ENCODE measurements around the gene ATP6V1F. TPM values are rescaled to one million over a fixed set of nuclear protein-coding genes. Genes with fewer than 3 reads are reported as not detected.

The ATP6V1F gene
- total RNA-seq, 2 donors from 2014 or later = 122 to 157 TPM

GRCh38 chr7:128838109-128838779 lies 24.4 kb upstream of the ATP6V1F start:
- H3K4me1 Mint-ChIP-seq = peaks cover 6% of the 10 kb centered on the region
- no peaks in the 10 kb centered on the region for H3K27me3 Mint-ChIP-seq (ENCODE audit: insufficient read depth)
- no peak for DNase-seq
- H3K9me3 Mint-ChIP-seq = no peaks in the 10 kb centered on the region
- TF ChIP-seq, protein P1, sequence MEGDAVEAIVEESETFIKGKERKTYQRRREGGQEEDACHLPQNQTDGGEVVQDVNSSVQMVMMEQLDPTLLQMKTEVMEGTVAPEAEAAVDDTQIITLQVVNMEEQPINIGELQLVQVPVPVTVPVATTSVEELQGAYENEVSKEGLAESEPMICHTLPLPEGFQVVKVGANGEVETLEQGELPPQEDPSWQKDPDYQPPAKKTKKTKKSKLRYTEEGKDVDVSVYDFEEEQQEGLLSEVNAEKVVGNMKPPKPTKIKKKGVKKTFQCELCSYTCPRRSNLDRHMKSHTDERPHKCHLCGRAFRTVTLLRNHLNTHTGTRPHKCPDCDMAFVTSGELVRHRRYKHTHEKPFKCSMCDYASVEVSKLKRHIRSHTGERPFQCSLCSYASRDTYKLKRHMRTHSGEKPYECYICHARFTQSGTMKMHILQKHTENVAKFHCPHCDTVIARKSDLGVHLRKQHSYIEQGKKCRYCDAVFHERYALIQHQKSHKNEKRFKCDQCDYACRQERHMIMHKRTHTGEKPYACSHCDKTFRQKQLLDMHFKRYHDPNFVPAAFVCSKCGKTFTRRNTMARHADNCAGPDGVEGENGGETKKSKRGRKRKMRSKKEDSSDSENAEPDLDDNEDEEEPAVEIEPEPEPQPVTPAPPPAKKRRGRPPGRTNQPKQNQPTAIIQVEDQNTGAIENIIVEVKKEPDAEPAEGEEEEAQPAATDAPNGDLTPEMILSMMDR (conservative IDR thresholded peaks at IDR 0.05) = no peak
- Histone ChIP-seq H3K4me1 (ENCODE audit: control insufficient read depth, insufficient read depth, low read length) (no peaks in the 10 kb centered on the region), H3K9me3 (ENCODE audit: control insufficient read depth, low read length) (no peaks in the 10 kb centered on the region), H3K27me3 (ENCODE audit: control insufficient read depth, insufficient read depth, low read length, poor library complexity, severe bottlenecking) (no peaks in the 10 kb centered on the region), H3K9ac (ENCODE audit: extremely low read depth, low read length, poor library complexity, severe bottlenecking) (no peak overlapping the region), H3K27ac (ENCODE audit: low read depth, low read length) (no peak overlapping the region), H3K36me3 (ENCODE audit: control insufficient read depth, insufficient read depth, low read length) (peaks cover 22% of the 10 kb centered on the region), H3K4me3 (ENCODE audit: low read length) (no peak overlapping the region)
- H3K27ac Mint-ChIP-seq = no peak overlapping the region
- H3K36me3 Mint-ChIP-seq (ENCODE audit: low read depth) = peaks cover 1% of the 10 kb centered on the region
- no peak overlapping the region for H3K4me3 Mint-ChIP-seq
- 94% methylated on average over 16 to 22 of the region's 22 CpGs for WGBS, 2 experiments (ENCODE audit: insufficient coverage in 1 of 2, insufficient read length in 1 of 2)

GRCh38 chr7:128838981-128839731 lies 23.5 kb upstream of the ATP6V1F start:
- Histone ChIP-seq H3K27ac (ENCODE audit: low read depth, low read length) (no peak overlapping the region), H3K4me1 (ENCODE audit: control insufficient read depth, insufficient read depth, low read length) (no peaks in the 10 kb centered on the region), H3K27me3 (ENCODE audit: control insufficient read depth, insufficient read depth, low read length, poor library complexity, severe bottlenecking) (no peaks in the 10 kb centered on the region), H3K36me3 (ENCODE audit: control insufficient read depth, insufficient read depth, low read length) (peaks cover 23% of the 10 kb centered on the region), H3K9me3 (ENCODE audit: control insufficient read depth, low read length) (no peaks in the 10 kb centered on the region), H3K4me3 (ENCODE audit: low read length) (no peak overlapping the region), H3K9ac (ENCODE audit: extremely low read depth, low read length, poor library complexity, severe bottlenecking) (no peak overlapping the region)
- Mint-ChIP-seq H3K27ac (no peak overlapping the region), H3K27me3 (ENCODE audit: insufficient read depth) (no peaks in the 10 kb centered on the region), H3K9me3 (no peaks in the 10 kb centered on the region), H3K4me3 (no peak overlapping the region), H3K4me1 (no peaks in the 10 kb centered on the region), H3K36me3 (ENCODE audit: low read depth) (peaks cover 1% of the 10 kb centered on the region)
- TF ChIP-seq, protein P1 (conservative IDR thresholded peaks at IDR 0.05) = no peak
- 94 to 98% methylated on average over 15 to 17 of the region's 17 CpGs for WGBS, 2 experiments (ENCODE audit: insufficient coverage in 1 of 2, insufficient read length in 1 of 2)
- DNase-seq = no peak

DNA sequence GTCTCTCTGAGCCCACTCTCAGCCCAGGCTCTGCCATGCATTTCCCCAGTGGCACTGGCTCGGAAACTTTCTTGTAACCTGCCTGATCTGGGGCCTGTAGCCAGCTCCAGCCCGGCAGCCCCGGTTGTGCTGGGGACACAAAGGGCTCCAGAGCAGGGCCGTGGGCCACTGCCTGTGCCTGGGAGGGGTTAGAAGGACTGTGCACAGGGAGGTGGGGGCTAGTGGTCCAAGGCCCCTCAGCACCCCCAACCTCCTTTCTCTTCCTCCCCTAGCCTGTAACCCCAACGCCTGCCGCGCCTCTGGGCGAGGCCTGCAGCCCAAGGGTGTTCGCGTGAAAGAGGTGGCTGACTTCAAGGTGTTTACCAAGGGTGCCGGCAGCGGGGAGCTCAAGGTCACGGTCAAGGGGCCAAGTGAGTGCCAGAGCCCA lies 22.9 kb upstream of the ATP6V1F start:
- Histone ChIP-seq H3K27me3 (ENCODE audit: control insufficient read depth, insufficient read depth, low read length, poor library complexity, severe bottlenecking) (no peaks in the 10 kb centered on the region), H3K4me3 (ENCODE audit: low read length) (no peak overlapping the region), H3K36me3 (ENCODE audit: control insufficient read depth, insufficient read depth, low read length) (peaks cover 23% of the 10 kb centered on the region), H3K9ac (ENCODE audit: extremely low read depth, low read length, poor library complexity, severe bottlenecking) (no peak overlapping the region), H3K4me1 (ENCODE audit: control insufficient read depth, insufficient read depth, low read length) (no peaks in the 10 kb centered on the region), H3K27ac (ENCODE audit: low read depth, low read length) (no peak overlapping the region), H3K9me3 (ENCODE audit: control insufficient read depth, low read length) (no peaks in the 10 kb centered on the region)
- Mint-ChIP-seq H3K9me3 (no peaks in the 10 kb centered on the region), H3K4me3 (no peak overlapping the region), H3K27ac (no peak overlapping the region), H3K27me3 (ENCODE audit: insufficient read depth) (no peaks in the 10 kb centered on the region), H3K36me3 (ENCODE audit: low read depth) (peaks cover 1% of the 10 kb centered on the region), H3K4me1 (no peaks in the 10 kb centered on the region)
- whole genome bisulfite sequencing, 2 experiments (ENCODE audit: insufficient coverage in 1 of 2, insufficient read length in 1 of 2) = 92% methylated on average over 13 of the region's 13 CpGs; no CpG with 5 or more reads in 1 of the 2 experiments
- no peak for DNase-seq
- TF ChIP-seq, protein P1 (conservative IDR thresholded peaks at IDR 0.05) = no peak
